Tibial artery (tissue), 4 donors: ENCODE data around the gene GLS.

Experiments used
- DNase-seq, 2 donors: peaks; one replicate each; pipeline ENCODE4 v3.0.0-alpha.2; 2019
- H3K27ac ChIP-seq, 2 donors: fragments of 200-600 bp; sonication (generic) in 1 of 2; 1 replicate in 1 of 2; 2 replicates in 1 of 2; pipeline ENCODE4 v1.5.1; 2018 to 2019; ENCODE audit warnings: mild to moderate bottlenecking in 1 of 2
- H3K27me3 ChIP-seq, 2 donors: fragments of 200-600 bp; sonication (generic) in 1 of 2; one replicate each; pipeline versions ENCODE4 v1.5.1 to v1.6.0; 2016 to 2019
- H3K36me3 ChIP-seq, 3 donors: fragments of 200-600 bp; sonication (generic) in 2 of 3; one replicate each; pipeline ENCODE4 v1.5.1; 2016 to 2019; ENCODE audit warnings: mild to moderate bottlenecking in 2 of 3
- H3K4me1 ChIP-seq, 4 donors: fragments of 200-600 bp; sonication (generic) in 2 of 4; 1 replicate in 3 of 4; 2 replicates in 1 of 4; pipeline ENCODE4 v1.5.1; 2016 to 2019
- H3K4me3 ChIP-seq, 2 donors: fragments of 200-600 bp; sonication (generic) in 1 of 2; 1 replicate in 1 of 2; 2 replicates in 1 of 2; pipeline ENCODE4 v1.5.1; 2018 to 2019; ENCODE audit warnings: mild to moderate bottlenecking in 2 of 2
- H3K9me3 ChIP-seq, 3 donors: fragments of 200-600 bp; sonication (generic) in 1 of 3; one replicate each; pipeline ENCODE4 v1.5.1; 2016 to 2019
- intact Hi-C: fragments of 100-400 bp; cut with DNase I; formaldehyde crosslinking; loops from one replicate; pipeline ENCODE4 v1.15.0; 2023; ENCODE audit warnings: low total_unique reads
- TF ChIP-seq, protein P1 (sequence below), 2 experiments: fragments of 200-600 bp in 1 of 2; fragments of 450-650 bp in 1 of 2; IDR thresholded peaks; one replicate each; pipeline ENCODE4 v1.5.1; 2017 to 2019; ENCODE audit warnings: antibody characterized with exemption in 2 of 2, mild to moderate bottlenecking in 1 of 2, moderate library complexity in 1 of 2

Gene GLS

GRCh38 chr2:190947141-190947540 is 66.5 kb downstream of the GLS start:
- TF ChIP-seq, protein P1, sequence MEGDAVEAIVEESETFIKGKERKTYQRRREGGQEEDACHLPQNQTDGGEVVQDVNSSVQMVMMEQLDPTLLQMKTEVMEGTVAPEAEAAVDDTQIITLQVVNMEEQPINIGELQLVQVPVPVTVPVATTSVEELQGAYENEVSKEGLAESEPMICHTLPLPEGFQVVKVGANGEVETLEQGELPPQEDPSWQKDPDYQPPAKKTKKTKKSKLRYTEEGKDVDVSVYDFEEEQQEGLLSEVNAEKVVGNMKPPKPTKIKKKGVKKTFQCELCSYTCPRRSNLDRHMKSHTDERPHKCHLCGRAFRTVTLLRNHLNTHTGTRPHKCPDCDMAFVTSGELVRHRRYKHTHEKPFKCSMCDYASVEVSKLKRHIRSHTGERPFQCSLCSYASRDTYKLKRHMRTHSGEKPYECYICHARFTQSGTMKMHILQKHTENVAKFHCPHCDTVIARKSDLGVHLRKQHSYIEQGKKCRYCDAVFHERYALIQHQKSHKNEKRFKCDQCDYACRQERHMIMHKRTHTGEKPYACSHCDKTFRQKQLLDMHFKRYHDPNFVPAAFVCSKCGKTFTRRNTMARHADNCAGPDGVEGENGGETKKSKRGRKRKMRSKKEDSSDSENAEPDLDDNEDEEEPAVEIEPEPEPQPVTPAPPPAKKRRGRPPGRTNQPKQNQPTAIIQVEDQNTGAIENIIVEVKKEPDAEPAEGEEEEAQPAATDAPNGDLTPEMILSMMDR (IDR thresholded peaks at IDR 0.05), result no peak
- no peaks in the 10 kb centered on the region for H3K9me3 ChIP-seq
- H3K4me1 ChIP-seq, result peaks cover 0 to 38% (median 25%) of the 10 kb centered on the region in 4 donors
- no peaks in the 10 kb centered on the region for H3K36me3 ChIP-seq
- H3K27ac ChIP-seq, result peak overlapping the region; percentile 15 to 48
- H3K4me3 ChIP-seq, result no peak overlapping the region
- DNase-seq, result no peak
- intact Hi-C loops, result no loop called here
- no peaks in the 10 kb centered on the region for H3K27me3 ChIP-seq

DNA sequence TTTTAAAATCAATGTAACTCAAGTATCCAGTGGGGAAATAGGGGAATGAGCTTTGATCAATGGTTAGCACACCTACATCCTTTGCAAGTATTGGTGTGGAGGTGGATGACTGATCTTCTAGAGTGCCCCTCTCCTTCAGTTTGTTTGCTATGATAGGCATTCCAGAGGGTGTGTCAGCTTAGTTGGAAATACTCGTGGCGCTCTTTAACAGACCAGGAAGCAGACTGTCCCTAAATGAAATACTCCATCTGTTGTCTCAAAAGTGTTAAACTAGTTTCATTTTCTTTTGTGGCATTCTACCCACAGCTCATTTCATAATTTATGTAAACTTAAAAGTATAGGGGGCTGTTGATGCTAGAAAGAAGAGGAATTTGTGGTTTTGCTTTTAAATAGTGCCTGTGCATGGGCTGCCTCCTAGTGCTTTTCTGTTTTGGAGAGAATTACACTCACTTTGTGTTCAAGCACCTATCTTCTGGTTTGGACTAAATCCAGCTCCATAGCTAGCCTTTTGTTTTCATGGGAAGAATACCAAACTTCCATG is 67.2 kb downstream of the GLS start:
- TF ChIP-seq, protein P1 (IDR thresholded peaks at IDR 0.05), result no peak
- peak overlapping the region in 1 of 2 donors; percentile 1 for H3K4me3 ChIP-seq
- H3K27ac ChIP-seq, result peak overlapping the region; percentile 15 to 48
- H3K27me3 ChIP-seq, result no peaks in the 10 kb centered on the region
- no peaks in the 10 kb centered on the region for H3K36me3 ChIP-seq
- intact Hi-C loops, result no loop called here
- no peaks in the 10 kb centered on the region for H3K9me3 ChIP-seq
- peaks cover 0 to 38% (median 25%) of the 10 kb centered on the region in 4 donors for H3K4me1 ChIP-seq
- no peak for DNase-seq

- intact Hi-C loops, result no loop called here
- peak overlapping the region; percentile 22 to 48 for H3K27ac ChIP-seq
- H3K27me3 ChIP-seq, result no peaks in the 10 kb centered on the region
- no peaks in the 10 kb centered on the region for H3K9me3 ChIP-seq
- no peak overlapping the region for H3K4me3 ChIP-seq
- H3K4me1 ChIP-seq, result peaks cover 0 to 38% (median 25%) of the 10 kb centered on the region in 4 donors
- no peaks in the 10 kb centered on the region for H3K36me3 ChIP-seq
- TF ChIP-seq, protein P1 (IDR thresholded peaks at IDR 0.05), result no peak
- DNase-seq, result no peak
Measured at GRCh38 chr2:190948671-190949070, 68.0 kb downstream of the GLS start.

DNA sequence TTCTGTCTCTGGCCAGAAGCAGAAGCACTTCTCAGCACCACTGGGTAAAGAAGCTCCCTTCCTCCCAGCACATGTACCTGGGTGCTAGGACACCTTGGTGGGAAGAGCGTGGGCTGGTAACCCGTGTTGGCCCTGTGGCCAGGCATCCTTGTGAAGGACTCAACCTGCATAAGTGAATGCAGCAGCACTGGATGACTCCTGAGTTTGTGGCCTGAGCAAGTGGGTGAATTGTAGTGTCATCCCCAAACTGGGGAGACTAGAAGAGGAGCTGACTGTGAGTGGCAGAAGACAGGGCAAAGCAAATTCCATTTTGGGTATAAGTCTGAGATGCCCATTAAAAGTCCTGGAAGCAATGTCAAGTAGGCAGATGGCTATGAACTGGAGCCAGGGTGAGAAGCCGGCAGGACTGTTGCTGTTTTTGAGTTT is 70.0 kb downstream of the GLS start:
- peaks cover 0 to 38% (median 25%) of the 10 kb centered on the region in 4 donors for H3K4me1 ChIP-seq
- H3K27me3 ChIP-seq, result no peaks in the 10 kb centered on the region
- no peak for DNase-seq
- peaks cover 0 to 14% (median 0%) of the 10 kb centered on the region in 3 donors for H3K36me3 ChIP-seq
- H3K9me3 ChIP-seq, result no peaks in the 10 kb centered on the region
- intact Hi-C loops, result no loop called here
- TF ChIP-seq, protein P1 (IDR thresholded peaks at IDR 0.05), result no peak
- H3K4me3 ChIP-seq, result no peak overlapping the region
- H3K27ac ChIP-seq, result no peak overlapping the region

DNA sequence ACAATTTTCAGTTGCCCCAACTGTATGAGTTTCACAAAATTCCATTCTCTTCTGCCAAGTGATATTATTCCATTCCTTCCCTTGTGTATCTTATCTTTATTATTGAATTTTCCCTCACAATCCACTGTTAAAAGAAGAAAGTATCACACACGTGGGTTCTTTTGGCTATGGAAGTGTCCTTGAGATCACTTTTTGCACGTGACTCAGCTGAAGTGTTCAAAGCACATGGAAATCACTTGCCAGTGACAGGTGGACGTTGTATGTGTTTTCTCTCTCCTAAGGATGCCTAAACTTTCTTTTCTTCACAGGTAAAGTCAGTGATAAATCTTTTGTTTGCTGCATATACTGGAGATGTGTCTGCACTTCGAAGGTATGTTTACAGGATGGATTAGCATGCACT is 72.6 kb downstream of the GLS start:
- Histone ChIP-seq H3K36me3 (peaks cover 0 to 22% (median 12%) of the 10 kb centered on the region in 3 donors), H3K4me3 (no peak overlapping the region), H3K9me3 (no peaks in the 10 kb centered on the region), H3K27ac (peak overlapping the region in 1 of 2 donors; percentile 17), H3K4me1 (peaks cover 0 to 13% (median 9%) of the 10 kb centered on the region in 4 donors), H3K27me3 (no peaks in the 10 kb centered on the region)
- intact Hi-C loops, result no loop called here
- DNase-seq, result no peak
- TF ChIP-seq, protein P1 (IDR thresholded peaks at IDR 0.05), result no peak
